ENCODE data around the gene CDK5. TPM values are rescaled to one million over a fixed set of nuclear protein-coding genes. Genes with fewer than 3 reads are reported as not detected.
A peak's percentile ranks its signal among the peaks of the same experiment; 100 is the strongest.

The CDK5 gene
- polyA plus RNA-seq, 1 donor = 12.8 TPM

GRCh38 chr7:151080522-151081169 lies 22.9 kb upstream of the CDK5 start, which contains the start of gene FASTK:
FASTK (minus strand) TSS chr7:151080809; CDS start chr7:151080766, 43 bp downstream.
- peak within 1 kb of the TSS; percentile 98 for H3K4me3 ChIP-seq (ENCODE audit: low read length)
- H3K36me3 ChIP-seq (ENCODE audit: control insufficient read depth, insufficient read depth, low read length) = peaks cover 19% of the 10 kb centered on the region
- no peaks in the 10 kb centered on the region for H3K27me3 ChIP-seq (ENCODE audit: control insufficient read depth, insufficient read depth, low read length)
- H3K9me3 ChIP-seq (ENCODE audit: control insufficient read depth, low read depth, low read length) = no peaks in the 10 kb centered on the region
- peak within 1 kb of the TSS; percentile 96 for H3K27ac ChIP-seq (ENCODE audit: low read length)
- WGBS (ENCODE audit: insufficient coverage, low lambda C conversion rate) = no CpG with 5 or more reads among the region's 66 CpGs
- DNase-seq = peak; percentile 93 to 96
- peaks cover 55% of the 10 kb centered on the region for H3K4me1 ChIP-seq (ENCODE audit: control insufficient read depth, insufficient read depth, low read length)

- peak in 1 of 2 donors; percentile 61 for DNase-seq
- Histone ChIP-seq H3K27me3 (ENCODE audit: control insufficient read depth, insufficient read depth, low read length) (no peaks in the 10 kb centered on the region), H3K36me3 (ENCODE audit: control insufficient read depth, insufficient read depth, low read length) (peaks cover 24% of the 10 kb centered on the region), H3K4me3 (ENCODE audit: low read length) (peak overlapping the region; percentile 98), H3K27ac (ENCODE audit: low read length) (peak overlapping the region; percentile 87), H3K4me1 (ENCODE audit: control insufficient read depth, insufficient read depth, low read length) (peaks cover 52% of the 10 kb centered on the region), H3K9me3 (ENCODE audit: control insufficient read depth, low read depth, low read length) (no peaks in the 10 kb centered on the region)
- no CpG with 5 or more reads among the region's 31 CpGs for WGBS (ENCODE audit: insufficient coverage, low lambda C conversion rate)
These were observed 22.4 kb upstream of the CDK5 start for GRCh38 chr7:151080067-151080521.

DNA sequence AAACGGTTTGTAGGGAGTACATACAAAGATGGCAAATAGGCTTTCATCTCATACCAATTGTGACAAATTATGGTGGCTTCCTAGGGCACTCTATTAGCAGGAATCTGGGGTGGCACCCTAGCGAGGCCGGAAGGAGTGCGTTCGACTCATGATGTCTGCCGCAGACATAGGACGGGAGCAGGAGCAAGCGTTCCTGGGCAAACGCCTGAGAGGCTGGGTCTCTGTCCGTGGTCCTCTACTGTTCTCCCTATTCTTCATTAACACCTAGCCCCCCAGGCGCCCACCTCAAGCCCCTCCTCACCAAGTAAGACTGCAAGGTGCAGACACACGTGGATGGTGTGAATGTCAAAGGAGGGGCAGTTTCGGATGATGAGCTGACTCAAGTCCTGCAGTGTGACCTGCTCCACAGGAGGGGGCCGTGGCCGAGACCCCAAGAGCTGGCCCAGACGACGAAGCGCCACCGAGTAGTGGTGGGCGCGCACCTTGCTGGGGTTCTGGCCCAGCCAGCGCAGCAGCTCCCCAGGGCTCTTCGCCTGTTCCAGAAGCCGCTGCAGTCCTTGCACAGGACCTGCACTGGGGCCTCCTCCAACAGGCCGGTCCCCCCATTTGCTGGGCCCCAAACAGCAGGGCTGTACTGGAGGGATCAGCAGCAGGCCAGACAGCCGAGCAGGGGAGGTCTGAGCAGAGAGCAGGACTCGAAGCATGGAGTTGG lies 21.7 kb upstream of the CDK5 start:
- WGBS (ENCODE audit: insufficient coverage, low lambda C conversion rate) = no CpG with 5 or more reads among the region's 27 CpGs
- H3K27ac ChIP-seq (ENCODE audit: low read length) = peak overlapping the region; percentile 87
- peak overlapping the region; percentile 98 for H3K4me3 ChIP-seq (ENCODE audit: low read length)
- DNase-seq = no peak
- H3K36me3 ChIP-seq (ENCODE audit: control insufficient read depth, insufficient read depth, low read length) = peaks cover 32% of the 10 kb centered on the region
- no peaks in the 10 kb centered on the region for H3K9me3 ChIP-seq (ENCODE audit: control insufficient read depth, low read depth, low read length)
- no peaks in the 10 kb centered on the region for H3K27me3 ChIP-seq (ENCODE audit: control insufficient read depth, insufficient read depth, low read length)
- peaks cover 52% of the 10 kb centered on the region for H3K4me1 ChIP-seq (ENCODE audit: control insufficient read depth, insufficient read depth, low read length)

- peak in 1 of 2 donors; percentile 86 for DNase-seq
- H3K36me3 ChIP-seq (ENCODE audit: control insufficient read depth, insufficient read depth, low read length) = peaks cover 41% of the 10 kb centered on the region
- H3K9me3 ChIP-seq (ENCODE audit: control insufficient read depth, low read depth, low read length) = no peaks in the 10 kb centered on the region
- H3K4me1 ChIP-seq (ENCODE audit: control insufficient read depth, insufficient read depth, low read length) = peaks cover 48% of the 10 kb centered on the region
- peak overlapping the region; percentile 69 for H3K27ac ChIP-seq (ENCODE audit: low read length)
- H3K4me3 ChIP-seq (ENCODE audit: low read length) = no peak overlapping the region
- no peaks in the 10 kb centered on the region for H3K27me3 ChIP-seq (ENCODE audit: control insufficient read depth, insufficient read depth, low read length)
- no CpG with 5 or more reads among the region's 22 CpGs for WGBS (ENCODE audit: insufficient coverage, low lambda C conversion rate)
These were observed 20.7 kb upstream of the CDK5 start for GRCh38 chr7:151078233-151079040.

GRCh38 chr7:151077705-151078232 lies 20.1 kb upstream of the CDK5 start:
- H3K9me3 ChIP-seq (ENCODE audit: control insufficient read depth, low read depth, low read length) = no peaks in the 10 kb centered on the region
- DNase-seq = peak in 1 of 2 donors; percentile 83
- H3K27ac ChIP-seq (ENCODE audit: low read length) = peak overlapping the region; percentile 69
- no peaks in the 10 kb centered on the region for H3K27me3 ChIP-seq (ENCODE audit: control insufficient read depth, insufficient read depth, low read length)
- peaks cover 44% of the 10 kb centered on the region for H3K36me3 ChIP-seq (ENCODE audit: control insufficient read depth, insufficient read depth, low read length)
- H3K4me3 ChIP-seq (ENCODE audit: low read length) = no peak overlapping the region
- H3K4me1 ChIP-seq (ENCODE audit: control insufficient read depth, insufficient read depth, low read length) = peaks cover 48% of the 10 kb centered on the region
- no CpG with 5 or more reads among the region's 10 CpGs for WGBS (ENCODE audit: insufficient coverage, low lambda C conversion rate)

- no peak for DNase-seq
- Histone ChIP-seq H3K36me3 (ENCODE audit: control insufficient read depth, insufficient read depth, low read length) (peaks cover 50% of the 10 kb centered on the region), H3K4me1 (ENCODE audit: control insufficient read depth, insufficient read depth, low read length) (peaks cover 42% of the 10 kb centered on the region), H3K27me3 (ENCODE audit: control insufficient read depth, insufficient read depth, low read length) (no peaks in the 10 kb centered on the region), H3K27ac (ENCODE audit: low read length) (peak overlapping the region; percentile 69), H3K4me3 (ENCODE audit: low read length) (no peak overlapping the region), H3K9me3 (ENCODE audit: control insufficient read depth, low read depth, low read length) (no peaks in the 10 kb centered on the region)
- 100% methylated on average over 1 of the region's 33 CpGs for WGBS (ENCODE audit: insufficient coverage, low lambda C conversion rate)
These were observed 19.4 kb upstream of the CDK5 start for GRCh38 chr7:151076863-151077704.

DNA sequence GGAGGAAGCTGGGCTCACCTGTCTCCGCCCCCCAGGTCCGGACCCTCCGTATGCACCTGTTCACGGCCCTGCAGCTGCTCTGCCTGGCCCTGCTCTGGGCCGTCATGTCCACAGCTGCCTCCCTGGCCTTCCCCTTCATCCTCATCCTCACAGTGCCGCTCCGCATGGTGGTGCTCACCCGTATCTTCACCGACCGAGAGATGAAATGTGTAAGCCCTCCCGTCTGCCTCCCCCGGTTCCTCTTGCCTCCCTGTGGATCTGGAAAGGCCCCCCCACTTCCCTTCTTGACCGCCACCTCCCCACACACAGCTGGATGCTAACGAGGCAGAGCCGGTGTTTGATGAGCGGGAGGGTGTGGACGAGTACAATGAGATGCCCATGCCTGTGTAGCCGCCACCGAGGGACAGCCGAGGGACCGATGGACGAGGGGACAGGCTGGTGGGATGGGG lies 18.3 kb upstream of the CDK5 start:
- peaks cover 37% of the 10 kb centered on the region for H3K4me1 ChIP-seq (ENCODE audit: control insufficient read depth, insufficient read depth, low read length)
- no peaks in the 10 kb centered on the region for H3K9me3 ChIP-seq (ENCODE audit: control insufficient read depth, low read depth, low read length)
- peaks cover 61% of the 10 kb centered on the region for H3K36me3 ChIP-seq (ENCODE audit: control insufficient read depth, insufficient read depth, low read length)
- H3K4me3 ChIP-seq (ENCODE audit: low read length) = no peak overlapping the region
- WGBS (ENCODE audit: insufficient coverage, low lambda C conversion rate) = 100% methylated on average over 1 of the region's 22 CpGs
- no peak overlapping the region for H3K27ac ChIP-seq (ENCODE audit: low read length)
- no peaks in the 10 kb centered on the region for H3K27me3 ChIP-seq (ENCODE audit: control insufficient read depth, insufficient read depth, low read length)
- no peak for DNase-seq

DNA sequence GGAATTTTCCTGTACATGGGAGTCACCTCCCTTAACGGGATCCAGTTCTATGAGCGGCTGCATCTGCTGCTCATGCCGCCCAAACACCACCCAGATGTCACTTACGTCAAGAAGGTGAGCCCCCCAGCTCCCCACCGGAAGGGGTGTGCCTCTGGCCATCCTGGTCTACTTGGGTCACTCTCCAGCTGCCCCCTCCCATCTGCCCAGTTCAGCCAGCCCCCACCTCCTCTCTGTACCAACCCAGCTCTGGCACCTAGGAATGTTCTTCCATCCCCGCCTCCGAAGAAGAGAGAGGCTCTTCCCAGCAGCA lies 17.9 kb upstream of the CDK5 start:
- H3K9me3 ChIP-seq (ENCODE audit: control insufficient read depth, low read depth, low read length) = no peaks in the 10 kb centered on the region
- peaks cover 35% of the 10 kb centered on the region for H3K4me1 ChIP-seq (ENCODE audit: control insufficient read depth, insufficient read depth, low read length)
- H3K36me3 ChIP-seq (ENCODE audit: control insufficient read depth, insufficient read depth, low read length) = peaks cover 65% of the 10 kb centered on the region
- H3K4me3 ChIP-seq (ENCODE audit: low read length) = no peak overlapping the region
- no peaks in the 10 kb centered on the region for H3K27me3 ChIP-seq (ENCODE audit: control insufficient read depth, insufficient read depth, low read length)
- H3K27ac ChIP-seq (ENCODE audit: low read length) = no peak overlapping the region
- DNase-seq = no peak
- no CpG with 5 or more reads among the region's 7 CpGs for WGBS (ENCODE audit: insufficient coverage, low lambda C conversion rate)

DNA sequence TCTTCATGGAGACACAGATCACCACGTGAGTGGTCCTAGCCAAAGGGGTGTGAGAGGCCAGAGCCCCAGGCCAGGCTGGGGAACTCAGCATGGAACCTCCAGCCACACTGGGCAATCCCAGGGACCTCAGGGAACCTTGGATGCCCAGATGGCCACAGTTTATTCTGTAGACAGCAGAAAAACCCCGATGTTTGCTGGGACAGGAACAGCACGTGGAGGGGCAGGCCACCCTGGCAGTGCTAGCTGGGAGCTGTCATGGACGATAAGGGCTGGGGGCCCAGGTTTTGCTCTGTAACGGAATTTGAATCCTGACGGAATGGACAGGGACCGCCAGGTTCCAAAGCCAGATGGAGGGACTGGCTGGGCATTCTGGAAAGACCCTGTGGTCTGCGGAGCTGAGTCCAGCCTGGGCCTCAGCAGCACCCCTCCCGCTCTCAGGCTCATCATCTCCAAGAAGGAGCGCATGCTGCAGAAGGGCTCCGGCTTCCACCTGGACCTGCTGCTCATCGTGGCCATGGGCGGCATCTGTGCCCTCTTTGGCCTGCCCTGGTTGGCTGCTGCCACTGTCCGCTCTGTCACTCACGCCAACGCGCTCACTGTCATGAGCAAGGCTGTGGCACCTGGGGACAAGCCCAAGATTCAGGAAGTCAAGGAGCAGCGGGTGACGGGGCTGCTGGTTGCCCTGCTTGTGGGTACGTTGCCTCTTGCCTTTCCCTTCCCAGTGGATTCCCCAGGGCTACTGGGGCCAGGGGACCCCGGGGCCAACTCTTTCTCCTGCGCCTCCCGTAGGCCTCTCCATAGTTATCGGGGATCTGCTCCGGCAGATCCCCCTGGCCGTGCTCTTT lies 17.3 kb upstream of the CDK5 start:
- peaks cover 35% of the 10 kb centered on the region for H3K4me1 ChIP-seq (ENCODE audit: control insufficient read depth, insufficient read depth, low read length)
- peaks cover 71% of the 10 kb centered on the region for H3K36me3 ChIP-seq (ENCODE audit: control insufficient read depth, insufficient read depth, low read length)
- DNase-seq = no peak
- no peak overlapping the region for H3K27ac ChIP-seq (ENCODE audit: low read length)
- WGBS (ENCODE audit: insufficient coverage, low lambda C conversion rate) = 100% methylated on average over 1 of the region's 26 CpGs
- no peaks in the 10 kb centered on the region for H3K27me3 ChIP-seq (ENCODE audit: control insufficient read depth, insufficient read depth, low read length)
- H3K9me3 ChIP-seq (ENCODE audit: control insufficient read depth, low read depth, low read length) = no peaks in the 10 kb centered on the region
- no peak overlapping the region for H3K4me3 ChIP-seq (ENCODE audit: low read length)

All from large intestine (tissue), 3 donors.